Activated B cell treated with CpG ODN at 0.5 μM for 24 hours (primary cell): ENCODE data around the gene TDRD9. TPM values are rescaled to one million over a fixed set of nuclear protein-coding genes. Genes with fewer than 3 reads are reported as not detected.

Source experiments
- ATAC-seq: fragments of 200-7000 bp; cut with Tn5 transposase; one replicate; pipeline ENCODE4 v1.10.0; 2021; ENCODE audit warnings: low read depth, mild to moderate bottlenecking, moderate library complexity
- CTCF ChIA-PET: fragments of 350-600 bp; sonication (Branson Sonifier 250); formaldehyde crosslinking; loops from one replicate; lab custom pipeline; 2021; ENCODE audit warnings: antibody characterized with exemption; lab: Charles Lee
- POLR2A ChIA-PET: fragments of 350-600 bp; sonication (Branson Sonifier 250); formaldehyde crosslinking; loops from one replicate; lab custom pipeline; 2021; ENCODE audit warnings: antibody characterized with exemption; lab: Charles Lee
- DNase-seq: peaks from one replicate; pipeline ENCODE4 v3.0.0; 2022
- H3K27ac Mint-ChIP-seq: one replicate; pipeline ENCODE4 v1.8.0; 2020; ENCODE audit warnings: mixed read lengths
- H3K27me3 Mint-ChIP-seq: one replicate; pipeline ENCODE4 v1.8.0; 2021; ENCODE audit warnings: mixed read lengths
- H3K36me3 Mint-ChIP-seq: one replicate; pipeline ENCODE4 v1.8.0; 2021; ENCODE audit warnings: low read depth, mixed read lengths
- H3K4me1 Mint-ChIP-seq: one replicate; pipeline ENCODE4 v1.8.0; 2021; ENCODE audit warnings: mixed read lengths
- H3K4me3 Mint-ChIP-seq: one replicate; pipeline ENCODE4 v1.8.0; 2020; ENCODE audit warnings: mild to moderate bottlenecking, mixed read lengths
- H3K9me3 Mint-ChIP-seq: one replicate; pipeline ENCODE4 v1.8.0; 2020; ENCODE audit warnings: mixed read lengths
- intact Hi-C: fragments of 100-400 bp; cut with micrococcal nuclease; formaldehyde crosslinking; loops from one replicate; pipeline ENCODE4 v1.15.1; 2024
- total RNA-seq: library from RNA; stranded (reverse); gene quantifications from 2 replicates; pipeline ENCODE4 v1.2.3, GENCODE V29; 2022
- TF ChIP-seq, protein P1 (sequence below): fragments of 200-600 bp; IDR thresholded peaks from one replicate; pipeline ENCODE4 v1.8.0; 2022; ENCODE audit warnings: antibody characterized with exemption, mild to moderate bottlenecking

TDRD9 gene
- total RNA-seq, 1 donor from 2014 or later, result 3.1 TPM

DNA sequence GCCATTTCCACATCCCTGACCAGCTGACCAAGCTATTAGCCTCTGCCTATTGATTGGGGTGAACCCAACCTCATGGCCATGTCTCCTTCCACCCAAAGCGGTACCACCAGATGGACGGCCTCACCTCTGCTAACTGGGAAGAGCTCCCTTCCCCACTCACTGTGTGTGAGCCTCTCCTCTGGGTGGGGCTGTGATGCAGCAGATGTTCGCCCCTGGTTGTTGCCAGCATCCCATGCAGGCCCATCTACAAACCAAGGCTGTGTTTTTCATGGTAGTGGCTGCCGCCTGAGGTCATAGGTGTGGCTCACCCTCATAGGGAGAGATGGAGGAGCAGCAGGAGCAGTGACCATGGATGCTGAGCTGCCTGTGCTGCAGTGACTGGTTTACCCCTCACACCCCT is 61.7 kb downstream of the TDRD9 start:
- no peak overlapping the region for H3K4me3 Mint-ChIP-seq
- POLR2A ChIA-PET, result no interaction called here

DNA sequence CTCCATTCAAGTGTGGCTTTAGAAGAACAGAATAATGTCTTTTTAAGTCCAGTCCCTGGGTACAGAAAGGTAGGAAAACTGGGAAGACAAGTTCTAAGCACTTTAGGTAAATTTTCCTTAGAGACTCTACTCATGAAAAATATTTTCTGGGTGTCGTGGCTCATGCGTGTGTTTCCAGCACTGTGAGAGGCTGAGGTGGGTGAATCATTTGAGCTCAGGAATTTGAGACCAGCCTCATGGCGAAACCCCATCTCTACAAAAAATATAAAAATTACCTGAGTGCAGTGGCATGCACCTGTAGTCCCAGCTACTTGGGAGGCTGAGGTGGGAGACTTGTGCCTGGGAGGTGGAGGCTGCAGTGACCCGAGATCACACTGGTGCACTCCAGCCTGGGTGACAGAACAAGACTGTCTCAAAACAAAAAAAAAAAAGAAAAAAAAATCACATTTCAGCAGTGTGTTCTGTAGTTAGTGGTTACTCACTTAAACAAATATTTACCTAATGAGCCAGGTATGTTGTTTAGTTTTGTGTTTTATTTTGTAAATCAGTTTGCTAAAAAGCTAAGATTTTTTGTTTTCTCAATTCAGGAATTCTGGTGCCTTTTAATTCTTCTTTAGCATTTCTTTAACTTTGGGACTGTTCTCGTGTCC is 66.4 kb downstream of the TDRD9 start:
- Mint-ChIP-seq H3K36me3 (no peaks in the 10 kb centered on the region), H3K4me1 (no peaks in the 10 kb centered on the region), H3K27ac (no peak overlapping the region), H3K4me3 (no peak overlapping the region), H3K27me3 (peaks cover 16% of the 10 kb centered on the region), H3K9me3 (peaks cover 3% of the 10 kb centered on the region)
- TF ChIP-seq, protein P1, sequence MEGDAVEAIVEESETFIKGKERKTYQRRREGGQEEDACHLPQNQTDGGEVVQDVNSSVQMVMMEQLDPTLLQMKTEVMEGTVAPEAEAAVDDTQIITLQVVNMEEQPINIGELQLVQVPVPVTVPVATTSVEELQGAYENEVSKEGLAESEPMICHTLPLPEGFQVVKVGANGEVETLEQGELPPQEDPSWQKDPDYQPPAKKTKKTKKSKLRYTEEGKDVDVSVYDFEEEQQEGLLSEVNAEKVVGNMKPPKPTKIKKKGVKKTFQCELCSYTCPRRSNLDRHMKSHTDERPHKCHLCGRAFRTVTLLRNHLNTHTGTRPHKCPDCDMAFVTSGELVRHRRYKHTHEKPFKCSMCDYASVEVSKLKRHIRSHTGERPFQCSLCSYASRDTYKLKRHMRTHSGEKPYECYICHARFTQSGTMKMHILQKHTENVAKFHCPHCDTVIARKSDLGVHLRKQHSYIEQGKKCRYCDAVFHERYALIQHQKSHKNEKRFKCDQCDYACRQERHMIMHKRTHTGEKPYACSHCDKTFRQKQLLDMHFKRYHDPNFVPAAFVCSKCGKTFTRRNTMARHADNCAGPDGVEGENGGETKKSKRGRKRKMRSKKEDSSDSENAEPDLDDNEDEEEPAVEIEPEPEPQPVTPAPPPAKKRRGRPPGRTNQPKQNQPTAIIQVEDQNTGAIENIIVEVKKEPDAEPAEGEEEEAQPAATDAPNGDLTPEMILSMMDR, result no peak
- ChIA-PET POLR2A (interaction anchor here (0.8 kb wide), 1 partner anchor 104 kb away, joined by 3 read pairs; no protein-coding TSS in a partner anchor), CTCF (no interaction called here)
- ATAC-seq (no peak), DNase-seq (no peak)
- intact Hi-C loops, result no loop called here

More for the DNA sequence above, 61.7 kb downstream of the TDRD9 start:
- Mint-ChIP-seq H3K4me1 (no peaks in the 10 kb centered on the region), H3K27me3 (peaks cover 19% of the 10 kb centered on the region), H3K9me3 (peaks cover 21% of the 10 kb centered on the region), H3K27ac (no peak overlapping the region), H3K36me3 (no peaks in the 10 kb centered on the region)
- DNase-seq, result no peak
- intact Hi-C loops, result no loop called here
- CTCF ChIA-PET, result no interaction called here
- TF ChIP-seq, protein P1, result no peak
- no peak for ATAC-seq

DNA sequence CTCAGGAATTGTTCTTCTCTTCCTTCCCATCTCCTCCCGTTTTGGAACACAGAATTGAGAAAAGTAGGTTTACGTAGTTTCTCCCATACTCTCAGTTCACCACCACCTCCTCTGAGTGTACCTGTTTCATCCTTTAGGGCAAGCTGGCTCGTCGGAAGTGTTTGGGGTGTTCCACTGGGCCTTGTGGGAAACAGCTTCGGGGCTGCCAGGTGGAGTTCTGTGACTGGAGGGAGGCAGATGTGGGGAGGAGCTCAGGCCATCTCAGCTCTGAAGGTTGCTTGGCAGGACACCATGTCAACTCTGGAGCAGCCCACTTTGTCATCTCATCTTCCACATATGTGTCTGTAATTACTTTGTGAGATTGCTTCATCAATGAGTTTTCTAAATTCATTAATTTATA is 67.6 kb downstream of the TDRD9 start:
- ChIA-PET POLR2A (no interaction called here), CTCF (no interaction called here)
- Mint-ChIP-seq H3K4me1 (no peaks in the 10 kb centered on the region), H3K27ac (no peak overlapping the region), H3K36me3 (no peaks in the 10 kb centered on the region), H3K9me3 (no peaks in the 10 kb centered on the region), H3K4me3 (no peak overlapping the region), H3K27me3 (peaks cover 8% of the 10 kb centered on the region)
- TF ChIP-seq, protein P1, result no peak
- DNase-seq, result no peak
- intact Hi-C loops, result no loop called here
- ATAC-seq, result no peak

DNA sequence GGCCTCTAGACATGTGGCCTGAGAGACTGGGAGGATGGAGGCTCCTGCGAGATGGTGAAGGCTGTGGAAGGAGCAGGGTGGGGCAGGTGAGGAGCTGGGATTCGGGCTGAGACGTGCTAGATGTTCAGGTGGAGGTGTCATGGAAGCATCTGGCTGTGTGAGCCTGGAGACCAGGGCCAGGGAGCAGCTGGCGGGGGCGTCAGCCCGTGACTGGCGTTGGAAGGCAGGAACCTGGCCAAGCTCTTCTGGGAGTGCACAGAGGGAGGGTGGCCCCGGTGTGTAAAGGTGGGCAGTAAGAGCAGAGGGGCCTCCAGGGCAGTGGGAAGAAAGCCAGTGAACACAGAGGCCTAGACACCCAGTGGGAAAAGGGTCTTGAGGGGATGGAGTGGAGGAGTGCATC is 69.1 kb downstream of the TDRD9 start:
- ChIA-PET POLR2A (no interaction called here), CTCF (no interaction called here)
- Mint-ChIP-seq H3K36me3 (no peaks in the 10 kb centered on the region), H3K27ac (no peak overlapping the region), H3K4me1 (no peaks in the 10 kb centered on the region), H3K27me3 (peaks cover 8% of the 10 kb centered on the region), H3K4me3 (no peak overlapping the region), H3K9me3 (no peaks in the 10 kb centered on the region)
- intact Hi-C loops, result no loop called here
- ATAC-seq (no peak), DNase-seq (no peak)
- TF ChIP-seq, protein P1, result no peak

DNA sequence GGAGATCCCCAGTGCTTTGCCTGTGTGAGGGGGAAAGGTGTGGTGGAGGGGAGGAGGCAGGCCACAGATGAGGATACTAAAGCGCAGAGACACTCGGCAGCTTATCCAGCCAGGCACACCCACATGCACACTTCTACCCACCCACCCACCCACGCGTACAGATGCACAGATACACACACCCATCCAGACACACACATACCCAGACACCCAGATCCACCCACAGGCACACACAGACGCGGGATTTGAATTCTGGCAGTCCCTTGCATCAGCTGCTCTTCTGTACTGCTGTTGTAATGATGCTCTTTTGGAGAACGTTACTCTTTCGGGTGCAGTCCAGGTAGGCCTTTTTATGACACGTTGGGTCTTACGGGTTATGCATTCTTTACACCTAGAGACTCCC is 69.8 kb downstream of the TDRD9 start:
- H3K9me3 Mint-ChIP-seq, result no peaks in the 10 kb centered on the region
- ATAC-seq (no peak), DNase-seq (no peak)
- no peak overlapping the region for H3K27ac Mint-ChIP-seq
- TF ChIP-seq, protein P1, result no peak
- CTCF ChIA-PET, result no interaction called here
- no peak overlapping the region for H3K4me3 Mint-ChIP-seq
- no peaks in the 10 kb centered on the region for H3K36me3 Mint-ChIP-seq
- POLR2A ChIA-PET, result no interaction called here
- no peaks in the 10 kb centered on the region for H3K4me1 Mint-ChIP-seq
- intact Hi-C loops, result no loop called here
- peaks cover 8% of the 10 kb centered on the region for H3K27me3 Mint-ChIP-seq
